ENCODE measurements around the gene TMC6. TPM values are rescaled to one million over a fixed set of nuclear protein-coding genes. Genes with fewer than 3 reads are reported as not detected.

Gene TMC6
- polyA plus RNA-seq, 4 donors: 19.1 to 43.3 (median 35.7) TPM

GRCh38 chr17:78138204-78139060, 9.9 kb upstream of the TMC6 start:
- DNase-seq (ENCODE audit: low read depth in 4 of 4, low spot score in 2 of 4): no peak

- DNase-seq (ENCODE audit: low read depth in 4 of 4, low spot score in 2 of 4): no peak
Observed at GRCh38 chr17:78137392-78138203, 9.0 kb upstream of the TMC6 start.

DNA sequence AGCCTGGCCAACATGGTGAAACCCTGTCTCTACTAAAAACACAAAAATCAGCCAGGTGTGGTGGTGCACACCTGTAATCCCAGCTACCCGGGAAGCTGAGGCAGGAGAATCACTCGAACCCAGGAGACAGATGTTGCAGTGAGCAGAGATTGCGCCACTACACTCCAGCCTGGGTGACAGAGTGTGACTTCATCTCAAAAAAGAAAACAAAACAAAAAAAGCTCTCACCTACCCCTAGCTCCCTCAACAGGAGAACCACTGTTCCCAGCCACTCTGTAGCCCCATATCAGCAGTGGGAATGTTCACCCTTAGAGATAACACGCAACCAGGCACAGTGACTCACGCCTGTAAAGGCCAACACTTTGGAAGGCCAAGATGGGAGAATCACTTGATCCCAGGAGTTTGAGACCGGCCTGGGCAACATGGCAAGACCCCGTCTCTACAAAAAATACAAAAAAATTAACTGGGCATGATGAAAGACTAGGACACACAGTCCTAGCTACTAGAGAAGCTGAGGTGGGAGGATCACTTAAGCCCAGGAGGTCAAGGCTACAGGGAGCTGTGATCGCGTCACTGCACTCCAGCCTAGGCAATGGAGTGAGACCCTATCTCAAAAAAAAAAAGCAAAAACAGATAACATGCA, 7.4 kb upstream of the TMC6 start:
- DNase-seq (ENCODE audit: low read depth in 4 of 4, low spot score in 2 of 4): no peak

DNA sequence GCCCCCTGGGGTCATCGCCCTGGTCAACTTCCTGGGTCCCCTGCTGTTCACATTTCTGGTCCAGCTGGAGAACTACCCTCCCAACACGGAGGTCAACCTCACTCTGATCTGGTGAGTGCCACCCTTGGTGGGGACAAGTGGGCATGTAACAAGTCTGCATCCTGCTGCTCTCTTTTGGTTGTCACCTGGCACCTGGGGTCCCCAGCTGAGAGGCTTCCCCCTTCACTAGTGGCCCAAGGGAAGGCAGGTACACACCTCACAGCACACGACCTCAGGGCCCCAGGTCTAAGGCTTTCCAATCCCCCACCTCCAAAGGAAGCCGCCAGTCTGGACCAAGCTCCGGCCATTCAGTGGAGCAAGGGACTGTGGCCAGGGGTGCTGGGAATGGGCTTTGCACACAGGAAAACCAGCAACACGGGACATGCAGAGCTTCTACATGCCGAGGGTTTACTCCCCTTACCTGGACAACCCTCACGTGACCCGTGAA, 6.4 kb upstream of the TMC6 start:
- no peak for DNase-seq (ENCODE audit: low read depth in 4 of 4, low spot score in 2 of 4)

DNA sequence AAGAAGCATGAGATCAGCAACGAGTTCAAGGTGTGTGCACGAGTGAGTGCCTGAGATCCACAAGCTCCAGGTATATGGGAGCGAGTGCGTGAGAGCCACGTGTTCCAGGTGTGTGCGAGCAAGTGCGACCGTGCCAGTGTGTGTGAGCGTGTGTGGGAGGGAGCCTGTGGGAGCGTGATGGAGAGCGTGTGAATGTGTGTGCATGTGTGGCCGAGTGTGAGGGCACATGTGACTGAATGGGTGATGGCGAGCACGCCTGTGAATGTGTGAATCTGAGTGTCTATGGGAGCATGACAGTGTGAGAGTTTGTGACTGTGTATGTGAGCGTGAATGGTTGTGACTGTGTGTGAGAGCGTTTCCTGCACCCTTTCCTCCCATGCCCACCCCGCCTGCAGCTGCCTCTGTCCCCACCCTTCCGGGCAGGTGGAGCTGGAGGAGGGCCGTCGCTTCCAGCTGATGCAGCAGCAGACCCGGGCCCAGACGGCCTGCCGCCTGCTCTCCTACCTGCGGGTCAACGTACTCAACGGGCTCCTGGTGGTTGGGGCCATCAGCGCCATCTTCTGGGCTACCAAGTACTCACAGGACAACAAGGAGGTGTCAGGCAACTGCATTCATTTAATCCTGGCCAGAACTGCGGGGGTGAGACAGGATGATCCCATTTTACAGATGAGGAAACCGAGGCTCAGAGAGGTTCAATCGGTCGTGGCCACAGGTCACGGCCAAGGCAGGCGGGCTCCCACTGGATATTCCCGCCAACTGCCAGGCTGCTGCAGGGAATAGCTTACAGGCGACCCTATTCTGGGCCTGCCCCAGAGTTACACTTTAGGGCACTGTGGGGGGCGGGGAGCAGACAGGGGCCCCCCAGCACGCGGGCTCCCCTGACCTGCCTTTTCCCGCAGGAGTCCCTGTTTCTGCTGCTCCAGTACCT, 5.7 kb upstream of the TMC6 start:
- DNase-seq (ENCODE audit: low read depth in 4 of 4, low spot score in 2 of 4): no peak

GRCh38 chr17:78133179-78133951, 4.8 kb upstream of the TMC6 start:
- DNase-seq (ENCODE audit: low read depth in 4 of 4, low spot score in 2 of 4): no peak

- DNase-seq (ENCODE audit: low read depth in 4 of 4, low spot score in 2 of 4): no peak
Observed at GRCh38 chr17:78132767-78133178, 4.2 kb upstream of the TMC6 start.

GRCh38 chr17:78132084-78132676, 3.6 kb upstream of the TMC6 start:
- no peak for DNase-seq (ENCODE audit: low read depth in 4 of 4, low spot score in 2 of 4)

DNA sequence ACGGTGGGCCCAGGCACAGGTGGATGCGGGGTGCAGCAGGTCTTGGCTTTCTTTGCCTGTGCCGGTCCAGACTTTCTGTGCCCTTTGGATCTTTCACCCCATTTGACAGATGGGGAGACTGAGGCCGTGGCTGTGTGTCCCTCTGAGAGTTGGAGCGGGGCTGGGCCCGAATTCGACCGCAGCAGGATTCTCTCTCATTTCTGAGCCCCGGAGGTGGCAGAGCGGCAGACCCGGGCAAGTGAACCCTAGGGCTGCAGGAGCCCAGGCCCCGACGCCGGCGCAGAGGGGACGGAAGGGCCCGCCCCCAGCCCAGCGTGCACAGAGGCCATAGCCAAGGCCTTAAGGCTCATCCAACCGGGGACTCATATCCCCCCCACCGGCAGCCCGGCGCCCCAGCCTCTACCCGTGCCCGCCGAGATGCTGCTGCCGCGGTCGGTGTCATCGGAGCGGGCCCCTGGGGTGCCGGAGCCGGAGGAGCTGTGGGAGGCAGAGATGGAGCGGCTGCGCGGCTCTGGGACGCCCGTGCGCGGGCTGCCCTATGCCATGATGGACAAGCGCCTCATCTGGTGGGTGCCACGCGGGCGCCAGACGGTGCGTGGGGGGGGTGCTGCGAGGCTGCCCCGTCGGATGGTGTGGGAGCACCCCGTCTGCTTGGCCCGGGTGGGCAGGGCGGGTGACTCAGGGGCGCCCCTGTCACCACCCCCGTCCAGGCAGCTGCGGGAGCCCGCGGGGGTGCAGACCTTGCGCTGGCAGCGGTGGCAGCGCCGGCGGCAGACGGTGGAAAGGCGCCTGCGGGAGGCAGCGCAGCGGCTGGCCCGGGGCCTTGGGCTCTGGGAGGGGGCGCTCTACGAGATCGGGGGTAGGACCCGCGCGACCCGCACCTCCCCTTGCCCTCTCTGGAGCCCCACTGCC, 2.9 kb upstream of the TMC6 start:
- no peak for DNase-seq (ENCODE audit: low read depth in 4 of 4, low spot score in 2 of 4)

DNA sequence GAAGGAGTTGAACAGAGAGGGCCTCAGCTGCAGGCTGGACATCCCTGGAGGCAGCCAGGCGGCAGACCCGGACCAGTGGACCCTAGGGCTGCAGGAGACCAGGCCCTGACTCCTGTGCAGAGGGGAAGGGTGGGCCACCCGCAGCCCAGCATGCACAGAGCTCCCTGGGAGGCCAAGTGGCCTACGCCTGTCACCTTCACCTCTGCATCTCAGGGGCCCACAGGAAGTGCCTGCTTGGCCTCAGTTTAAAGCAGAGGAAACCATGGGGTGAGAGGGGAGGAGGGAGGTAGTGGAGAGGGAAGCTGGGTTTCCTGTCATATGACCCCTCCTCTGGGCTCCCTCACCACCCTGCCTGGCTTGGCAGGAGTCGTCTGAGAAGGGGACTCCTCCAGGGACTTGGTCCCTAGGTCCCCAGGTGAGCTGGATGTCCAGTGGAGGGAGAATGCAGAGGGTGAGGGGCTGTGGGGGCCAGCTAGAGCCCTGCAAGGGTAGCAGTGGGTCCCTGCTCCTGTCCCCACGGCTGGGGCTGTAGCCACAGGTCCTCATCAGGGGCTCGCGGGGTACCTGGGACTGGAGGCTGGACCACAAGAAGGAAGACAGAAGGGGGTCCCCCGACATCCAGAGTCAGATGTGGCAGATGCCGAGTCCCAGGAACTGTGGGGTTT, 2.0 kb upstream of the TMC6 start, which contains the start of gene TMC8:
Gene TMC8 (plus strand): TSS at position 335 of the 665 bp plus-strand sequence. CDS start 818 bp downstream, outside the sequence.
- DNase-seq (ENCODE audit: low read depth in 4 of 4, low spot score in 2 of 4): no peak

- DNase-seq (ENCODE audit: low read depth in 4 of 4, low spot score in 2 of 4): no peak
Observed at GRCh38 chr17:78130090-78130436, 1.5 kb upstream of the TMC6 start.

DNA sequence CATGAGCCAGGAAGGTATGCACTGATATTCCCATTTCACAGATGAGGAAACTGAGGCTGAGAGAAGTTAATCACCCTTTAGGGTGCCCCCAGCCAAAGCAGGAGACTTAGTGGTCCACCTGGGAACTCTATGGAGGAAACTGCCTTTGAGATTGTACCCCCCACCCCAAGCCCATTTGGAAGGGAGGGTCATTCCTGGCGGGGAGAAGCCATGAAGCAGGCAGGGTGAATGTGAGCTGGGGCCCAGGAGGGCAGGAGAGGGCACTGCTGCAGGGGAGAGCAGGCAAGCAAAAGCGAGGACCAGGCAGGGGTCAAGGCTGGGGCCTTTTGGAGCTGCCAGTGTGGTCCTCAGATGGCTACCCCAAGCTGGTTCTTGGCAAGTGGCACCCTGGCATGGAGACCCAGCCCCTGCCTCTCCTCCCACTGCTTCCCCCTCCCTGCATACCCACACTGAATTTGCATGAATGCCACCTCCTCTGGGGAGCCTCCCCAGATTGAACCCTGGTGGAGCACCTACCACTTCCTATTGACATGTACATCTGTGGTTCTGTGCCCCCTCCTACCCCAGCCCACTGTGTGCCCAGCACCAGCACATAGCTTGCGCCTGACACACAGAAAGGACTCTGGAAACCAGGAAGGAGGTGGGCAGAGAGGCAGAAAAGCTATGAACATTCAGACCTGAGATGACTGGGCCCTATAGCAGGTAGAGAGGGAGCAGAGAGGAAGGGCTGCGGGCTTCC, 965 bp upstream of the TMC6 start:
- DNase-seq (ENCODE audit: low read depth in 4 of 4, low spot score in 2 of 4): no peak

DNA sequence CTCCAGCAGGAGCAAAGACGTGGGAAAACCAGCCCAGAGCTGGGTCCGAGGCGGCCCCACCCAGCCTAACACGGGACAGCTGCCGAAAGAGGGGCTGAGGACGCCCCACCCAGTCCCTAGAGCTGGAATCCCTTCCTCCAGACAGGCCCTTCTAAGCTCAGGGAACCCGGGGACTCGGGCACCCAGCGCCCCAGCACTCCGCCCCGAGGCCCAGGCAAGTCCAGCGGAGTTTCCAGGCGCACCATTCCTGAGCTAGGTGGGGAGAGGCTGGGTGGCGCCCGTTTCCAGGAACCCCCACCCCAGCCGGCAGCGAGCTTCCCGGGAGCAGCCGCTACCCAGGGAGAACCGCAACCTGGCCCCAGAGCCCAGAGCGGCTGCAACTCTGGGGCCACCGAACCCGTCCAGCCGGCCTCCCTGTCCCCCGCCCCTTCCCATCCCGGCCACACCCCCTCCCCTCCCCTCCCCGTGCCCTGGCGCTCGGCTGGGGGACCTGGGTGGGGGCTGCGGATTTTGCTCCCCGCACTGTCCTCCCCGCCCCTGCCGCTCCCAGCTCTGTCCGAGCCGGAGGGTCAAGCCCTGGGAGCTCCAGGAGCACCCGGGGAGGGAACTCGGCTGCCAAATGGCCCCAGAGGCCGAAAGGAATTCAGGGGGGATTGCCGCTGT, 536 bp downstream of the TMC6 start:
- DNase-seq (ENCODE audit: low read depth in 4 of 4, low spot score in 2 of 4): no peak

GRCh38 chr17:78127239-78127887, 1.2 kb downstream of the TMC6 start:
- DNase-seq (ENCODE audit: low read depth in 4 of 4, low spot score in 2 of 4): no peak

- DNase-seq (ENCODE audit: low read depth in 4 of 4, low spot score in 2 of 4): no peak
Observed at GRCh38 chr17:78126895-78127238, 1.7 kb downstream of the TMC6 start.
